T-cell (primary cell): ENCODE data around the gene ZNF670. TPM values are rescaled to one million over a fixed set of nuclear protein-coding genes. Genes with fewer than 3 reads are reported as not detected.

Source experiments
- ATAC-seq, 4 experiments: fragments of 200-7000 bp in 3 of 4; fragments of 150-1000 bp in 1 of 4; cut with Tn5 transposase; replicated peaks in 1 of 4; 1 replicate in 3 of 4; 2 replicates in 1 of 4; pipeline ENCODE4 v1.10.0; 2021; ENCODE audit warnings: moderate library complexity in 3 of 4, mild to moderate bottlenecking in 2 of 4, moderate number of reproducible peaks in 1 of 4
- CTCF ChIA-PET, 2 donors: fragments of 300-600 bp; sonication (Branson Sonifier 250); formaldehyde crosslinking; loops; one replicate each; lab custom pipeline; 2022; ENCODE audit warnings: antibody characterized with exemption in 2 of 2; lab: Charles Lee
- POLR2A ChIA-PET, 2 donors: fragments of 300-600 bp; sonication (Branson Sonifier 250); formaldehyde crosslinking; loops; one replicate each; lab custom pipeline; 2022; ENCODE audit warnings: antibody characterized with exemption in 2 of 2; lab: Charles Lee
- DNase-seq, 35 experiments: peaks; one replicate each; pipeline versions ENCODE4 v3.0.0 to v3.0.0-alpha.2; 2013 to 2023
- H3K27ac ChIP-seq: one replicate; pipeline ENCODE4 v1.5.1; 2013; ENCODE audit warnings: low read length
- H3K27me3 ChIP-seq, 2 experiments: replicated peaks in 1 of 2; 1 replicate in 1 of 2; 2 replicates in 1 of 2; pipeline versions ENCODE4 v1.6.1 to v1.7.0; 2013; ENCODE audit warnings: low read length in 1 of 2, mixed read lengths in 1 of 2; ENCODE audit not compliant: control insufficient read depth in 2 of 2, insufficient read depth in 2 of 2; ENCODE audit errors: extremely low read depth in 1 of 2
- H3K36me3 ChIP-seq, 2 donors: 1 replicate in 1 of 2; 2 replicates in 1 of 2; pipeline versions ENCODE4 v1.6.1 to v1.7.0; 2013; ENCODE audit warnings: low read length in 1 of 2; ENCODE audit not compliant: control insufficient read depth in 2 of 2, insufficient read depth in 1 of 2; ENCODE audit errors: extremely low read depth in 1 of 2
- H3K4me1 ChIP-seq, 2 experiments: 1 replicate in 1 of 2; 2 replicates in 1 of 2; pipeline versions ENCODE4 v1.6.1 to v1.7.0; 2013; ENCODE audit warnings: low read length in 2 of 2, mixed read lengths in 1 of 2; ENCODE audit not compliant: insufficient read depth in 2 of 2, control insufficient read depth in 1 of 2; ENCODE audit errors: extremely low read depth in 1 of 2
- H3K4me3 ChIP-seq, 2 donors: 1 replicate in 1 of 2; 2 replicates in 1 of 2; pipeline versions ENCODE4 v1.5.1 to v1.7.0; 2013; ENCODE audit warnings: mild to moderate bottlenecking in 2 of 2, low read length in 1 of 2, moderate library complexity in 1 of 2; ENCODE audit not compliant: control insufficient read depth in 1 of 2; ENCODE audit errors: extremely low read depth in 1 of 2
- H3K9me3 ChIP-seq: 2 replicates; pipeline ENCODE4 v1.7.0; 2013
- H3K27ac Mint-ChIP-seq, 2 donors: one replicate each; pipeline ENCODE4 v1.8.0; 2020 to 2021; ENCODE audit warnings: mild to moderate bottlenecking in 2 of 2, mixed read lengths in 2 of 2
- H3K27me3 Mint-ChIP-seq, 2 donors: one replicate each; pipeline ENCODE4 v1.8.0; 2021 to 2022; ENCODE audit warnings: mixed read lengths in 2 of 2
- H3K36me3 Mint-ChIP-seq: one replicate; pipeline ENCODE4 v1.8.0; 2021; ENCODE audit warnings: mixed read lengths
- H3K4me1 Mint-ChIP-seq, 3 donors: one replicate each; pipeline ENCODE4 v1.8.0; 2020 to 2022; ENCODE audit warnings: mixed read lengths in 3 of 3, mild to moderate bottlenecking in 1 of 3
- H3K4me3 Mint-ChIP-seq, 3 donors: one replicate each; pipeline ENCODE4 v1.8.0; 2020 to 2022; ENCODE audit warnings: mild to moderate bottlenecking in 3 of 3, mixed read lengths in 3 of 3, moderate library complexity in 3 of 3
- H3K9me3 Mint-ChIP-seq, 3 donors: one replicate each; pipeline ENCODE4 v1.8.0; 2020 to 2022; ENCODE audit warnings: mixed read lengths in 3 of 3
- WGBS: methylation state at CpG from one replicate; pipeline ENCODE4 v1.1.5; 2013; ENCODE audit warnings: missing lambda C conversion rate; ENCODE audit not compliant: insufficient coverage; 5-methylcytosine and 5-hydroxymethylcytosine counted together
- total RNA-seq, 35 experiments: library from RNA in 6 of 35; stranded (reverse) in 6 of 35; fragments of 120-200 nt in 1 of 35; gene quantifications; one replicate each; pipeline versions ENCODE4 v1.2.1 to v1.2.4 and lab custom pipeline; 2013 to 2026

The ZNF670 gene
- total RNA-seq, 5 donors from 2014 or later (not counting 1 experiment from before 2014, with no cell fraction given): 0.78 to 2.5 (median 1.7) TPM

DNA sequence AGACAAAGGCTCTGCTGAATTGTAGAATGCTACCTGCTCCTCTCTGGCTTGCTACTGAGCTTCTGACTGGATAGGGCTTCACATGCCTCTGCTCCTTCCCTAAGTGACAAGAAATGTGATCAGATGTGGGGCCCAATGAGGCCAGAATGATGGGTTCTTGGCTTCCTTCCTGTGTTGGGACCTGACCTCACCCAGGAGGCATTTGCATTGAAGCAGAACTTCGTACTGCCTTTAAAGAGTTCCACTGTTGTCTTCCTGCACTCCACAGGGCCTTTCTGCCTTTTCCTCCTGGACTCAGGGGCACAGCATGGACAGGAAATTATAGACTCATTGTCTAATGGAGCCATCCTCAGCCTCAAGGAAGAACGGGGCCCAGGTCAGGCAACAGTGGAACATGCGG lies 14.3 kb downstream of the ZNF670 start:
- Histone ChIP-seq H3K9me3 (peaks cover 5% of the 10 kb centered on the region), H3K27ac (no peak overlapping the region), H3K4me3 (no peak overlapping the region), H3K4me1 (no peaks in the 10 kb centered on the region), H3K27me3 (no peaks in the 10 kb centered on the region), H3K36me3 (peaks cover 0 to 7% of the 10 kb centered on the region in 2 donors)
- Mint-ChIP-seq H3K27me3 (no peaks in the 10 kb centered on the region), H3K4me1 (no peaks in the 10 kb centered on the region), H3K4me3 (no peak overlapping the region), H3K27ac (no peak overlapping the region), H3K36me3 (peaks cover 56% of the 10 kb centered on the region), H3K9me3 (peaks cover 7 to 54% (median 31%) of the 10 kb centered on the region in 3 donors)
- WGBS: 93% methylated on average over 3 of the region's 3 CpGs
- POLR2A ChIA-PET: interaction anchor here in 1 of 2 donors (0.6 kb wide), 2 partner anchors 41 to 166 kb away, joined by 4 to 10 read pairs; no protein-coding TSS in a partner anchor
- no peak for ATAC-seq
- no peak for DNase-seq
- CTCF ChIA-PET: no interaction called here

DNA sequence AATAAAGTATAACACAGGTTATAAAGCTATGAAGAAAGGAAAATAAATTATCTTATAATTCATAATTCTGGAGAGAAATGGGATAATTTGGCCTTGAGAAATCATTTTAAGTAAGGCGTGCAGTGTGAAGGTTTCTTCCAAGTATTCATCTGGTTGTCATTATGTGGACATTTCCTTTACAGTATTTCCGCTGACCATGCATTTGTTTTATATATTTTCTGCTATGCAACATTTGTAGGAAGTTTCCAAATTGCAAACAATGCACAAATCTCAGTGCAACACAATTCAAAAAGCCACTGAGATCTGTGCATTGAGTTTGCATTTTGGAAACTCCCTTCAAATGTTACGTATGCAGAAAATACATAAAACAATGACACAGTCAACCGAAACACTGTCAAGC lies 17.8 kb downstream of the ZNF670 start:
- DNase-seq: no peak
- WGBS: no CpG with 5 or more reads among the region's 4 CpGs
- peaks cover 11% of the 10 kb centered on the region for H3K9me3 ChIP-seq
- H3K4me3 ChIP-seq: no peak overlapping the region
- Mint-ChIP-seq H3K4me1 (peaks cover 0 to 6% (median 2%) of the 10 kb centered on the region in 3 donors), H3K9me3 (peaks cover 13 to 66% (median 47%) of the 10 kb centered on the region in 3 donors), H3K36me3 (peaks cover 59% of the 10 kb centered on the region), H3K27me3 (no peaks in the 10 kb centered on the region), H3K27ac (no peak overlapping the region), H3K4me3 (no peak overlapping the region)
- peaks cover 0 to 4% of the 10 kb centered on the region in 2 donors for H3K36me3 ChIP-seq
- no peak for ATAC-seq
- CTCF ChIA-PET: no interaction called here
- no peaks in the 10 kb centered on the region for H3K4me1 ChIP-seq
- H3K27me3 ChIP-seq: no peaks in the 10 kb centered on the region
- POLR2A ChIA-PET: interaction anchor here in 1 of 2 donors (0.7 kb wide), 1 partner anchor 120 kb away, joined by 3 read pairs; no protein-coding TSS in a partner anchor
- H3K27ac ChIP-seq: no peak overlapping the region

DNA sequence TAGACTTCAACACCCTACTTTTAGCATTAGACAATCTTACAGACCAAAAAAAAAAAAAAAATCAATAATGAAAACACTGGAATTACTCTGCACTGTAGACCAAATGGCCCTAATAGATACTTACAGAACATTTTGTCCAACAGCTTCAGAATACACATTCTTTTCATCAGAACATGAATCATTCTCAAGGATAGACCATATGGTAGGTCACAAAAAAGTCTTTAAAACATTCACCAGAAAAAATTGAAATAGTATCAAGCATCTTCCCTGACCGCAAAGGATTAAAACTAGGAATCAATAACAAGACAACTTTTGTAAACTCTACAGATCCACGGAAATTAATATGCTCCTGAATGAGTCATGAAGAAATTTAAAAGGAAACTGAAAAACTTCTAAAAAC lies 22.5 kb downstream of the ZNF670 start:
- Histone ChIP-seq H3K9me3 (peaks cover 14% of the 10 kb centered on the region), H3K4me3 (no peak overlapping the region), H3K36me3 (no peaks in the 10 kb centered on the region), H3K4me1 (peaks cover 0 to 2% of the 10 kb centered on the region in 2 experiments), H3K27me3 (no peaks in the 10 kb centered on the region), H3K27ac (no peak overlapping the region)
- ChIA-PET CTCF (interaction anchor here in 1 of 2 donors (0.6 kb wide), 1 partner anchor 170 kb away, joined by 4 read pairs; no protein-coding TSS in a partner anchor), POLR2A (no interaction called here)
- ATAC-seq (no peak), DNase-seq (no peak)
- no peak overlapping the region for H3K4me3 Mint-ChIP-seq
- H3K27ac Mint-ChIP-seq: no peak overlapping the region
- H3K4me1 Mint-ChIP-seq: peaks cover 3 to 12% (median 7%) of the 10 kb centered on the region in 3 donors
- WGBS: no CpG with 5 or more reads among the region's 2 CpGs
- peaks cover 19 to 70% (median 55%) of the 10 kb centered on the region in 3 donors for H3K9me3 Mint-ChIP-seq
- peaks cover 57% of the 10 kb centered on the region for H3K36me3 Mint-ChIP-seq
- no peaks in the 10 kb centered on the region for H3K27me3 Mint-ChIP-seq

GRCh38 chr1:247054992-247055415 lies 23.6 kb downstream of the ZNF670 start:
- Mint-ChIP-seq H3K4me1 (peaks cover 3 to 12% (median 7%) of the 10 kb centered on the region in 3 donors), H3K4me3 (no peak overlapping the region), H3K27me3 (no peaks in the 10 kb centered on the region), H3K27ac (no peak overlapping the region), H3K36me3 (peaks cover 57% of the 10 kb centered on the region), H3K9me3 (peaks cover 23 to 70% (median 51%) of the 10 kb centered on the region in 3 donors)
- 44% methylated on average over 2 of the region's 2 CpGs for WGBS
- Histone ChIP-seq H3K4me3 (no peak overlapping the region), H3K36me3 (no peaks in the 10 kb centered on the region), H3K27me3 (no peaks in the 10 kb centered on the region), H3K4me1 (peaks cover 0 to 2% of the 10 kb centered on the region in 2 experiments), H3K9me3 (peaks cover 14% of the 10 kb centered on the region), H3K27ac (no peak overlapping the region)
- POLR2A ChIA-PET: no interaction called here
- DNase-seq (no peak), ATAC-seq (no peak)
- CTCF ChIA-PET: no interaction called here

- Mint-ChIP-seq H3K36me3 (peaks cover 64% of the 10 kb centered on the region), H3K27ac (no peak overlapping the region), H3K27me3 (no peaks in the 10 kb centered on the region), H3K9me3 (peaks cover 15 to 75% (median 62%) of the 10 kb centered on the region in 3 donors), H3K4me3 (no peak overlapping the region), H3K4me1 (no peaks in the 10 kb centered on the region)
- DNase-seq (no peak), ATAC-seq (no peak)
- 80% methylated on average over 1 of the region's 2 CpGs for WGBS
- POLR2A ChIA-PET: no interaction called here
- Histone ChIP-seq H3K36me3 (peaks cover 0 to 7% of the 10 kb centered on the region in 2 donors), H3K4me3 (peak overlapping the region in 1 of 2 donors; percentile 12), H3K27me3 (no peaks in the 10 kb centered on the region), H3K4me1 (no peaks in the 10 kb centered on the region), H3K9me3 (peaks cover 7% of the 10 kb centered on the region), H3K27ac (no peak overlapping the region)
- CTCF ChIA-PET: no interaction called here
Measured at GRCh38 chr1:247047702-247048101, 30.9 kb downstream of the ZNF670 start.

GRCh38 chr1:247047260-247047659 lies 31.4 kb downstream of the ZNF670 start:
- CTCF ChIA-PET: no interaction called here

More at GRCh38 chr1:247047260-247047659, 31.4 kb downstream of the ZNF670 start:
- no peak overlapping the region for H3K27ac ChIP-seq
- WGBS: no CpG with 5 or more reads among the region's 2 CpGs
- H3K27ac Mint-ChIP-seq: no peak overlapping the region
- peaks cover 64% of the 10 kb centered on the region for H3K36me3 Mint-ChIP-seq
- H3K4me3 Mint-ChIP-seq: no peak overlapping the region
- H3K4me1 ChIP-seq: no peaks in the 10 kb centered on the region
- peaks cover 15 to 75% (median 64%) of the 10 kb centered on the region in 3 donors for H3K9me3 Mint-ChIP-seq
- peak overlapping the region in 1 of 2 donors; percentile 12 for H3K4me3 ChIP-seq
- no peaks in the 10 kb centered on the region for H3K27me3 Mint-ChIP-seq
- no peak for ATAC-seq
- H3K9me3 ChIP-seq: peaks cover 7% of the 10 kb centered on the region
- no peaks in the 10 kb centered on the region for H3K27me3 ChIP-seq
- H3K36me3 ChIP-seq: peaks cover 0 to 7% of the 10 kb centered on the region in 2 donors
- no peak for DNase-seq
- POLR2A ChIA-PET: no interaction called here
- no peaks in the 10 kb centered on the region for H3K4me1 Mint-ChIP-seq
